HEK293 (cell line): ENCODE data around the gene RARRES2.

Source experiments
- CTCF ChIA-PET: fragments of 350-600 bp; formaldehyde crosslinking; extraction: SDS; loops from one replicate; lab custom pipeline; 2021; ENCODE audit warnings: antibody characterized with exemption; lab: Yijun Ruan, JAX
- POLR2A ChIA-PET: fragments of 300-600 bp; formaldehyde crosslinking; extraction: SDS; loops from one replicate; lab custom pipeline; 2020; ENCODE audit warnings: antibody characterized with exemption, inconsistent platforms; lab: Yijun Ruan, JAX
- H3K27ac ChIP-seq: fragments of 200-500 bp; sonication (Bioruptor generic); 2 replicates; pipeline ENCODE4 v1.5.1; 2014; ENCODE audit warnings: low read depth, low read length, control low read depth, inconsistent platforms; ENCODE audit errors: extremely low read depth
- H3K36me3 ChIP-seq, 2 experiments: fragments of 200-500 bp in 1 of 2; sonication (Bioruptor generic) in 1 of 2; 1 replicate in 1 of 2; 2 replicates in 1 of 2; pipeline ENCODE4 v1.5.1; 2014 to 2017; ENCODE audit warnings: inconsistent platforms in 2 of 2, low read length in 2 of 2; ENCODE audit not compliant: control insufficient read depth in 2 of 2, insufficient read depth in 1 of 2
- H3K4me1 ChIP-seq: fragments of 200-500 bp; sonication (Bioruptor generic); 2 replicates; pipeline ENCODE4 v1.5.1; 2014; ENCODE audit warnings: mild to moderate bottlenecking, low read length, inconsistent platforms; ENCODE audit not compliant: control insufficient read depth, insufficient read depth
- H3K4me3 ChIP-seq: 2 replicates; pipeline ENCODE4 v1.5.1; 2011; ENCODE audit warnings: low read depth, mild to moderate bottlenecking, control low read depth, low read length, moderate library complexity
- H3K9me3 ChIP-seq: fragments of 200-500 bp; sonication (Bioruptor generic); 2 replicates; pipeline ENCODE4 v1.5.1; 2014; ENCODE audit warnings: low read depth, low read length, inconsistent platforms; ENCODE audit not compliant: control insufficient read depth, insufficient read depth
- GLI2 ChIP-seq: fragments of 450-650 bp; formaldehyde crosslinking; IDR thresholded peaks from 2 replicates; pipeline ENCODE4; 2017; ENCODE audit warnings: missing biosample characterization, missing genetic modification characterization, low read depth, borderline replicate concordance
- HOXD13 ChIP-seq: sonication (generic); formaldehyde crosslinking; IDR thresholded peaks from 2 replicates; pipeline ENCODE4 v1.8.0; 2022; ENCODE audit warnings: missing genetic modification reagents, borderline replicate concordance
- KLF16 ChIP-seq: fragments of 450-650 bp; formaldehyde crosslinking; IDR thresholded peaks from 2 replicates; pipeline ENCODE4 v1.5.1; 2017; ENCODE audit warnings: missing biosample characterization, missing genetic modification characterization
- KLF8 ChIP-seq: fragments of 450-650 bp; formaldehyde crosslinking; IDR thresholded peaks from 2 replicates; pipeline ENCODE4 v1.5.1; 2016; ENCODE audit warnings: missing biosample characterization, missing genetic modification characterization
- SP3 ChIP-seq: fragments of 450-650 bp; formaldehyde crosslinking; IDR thresholded peaks from 2 replicates; pipeline ENCODE4 v1.5.1; 2016; ENCODE audit warnings: missing biosample characterization, missing genetic modification characterization
- WT1 ChIP-seq: fragments of 450-650 bp; formaldehyde crosslinking; IDR thresholded peaks from 2 replicates; pipeline ENCODE4 v1.5.1; 2016; ENCODE audit warnings: missing biosample characterization, missing genetic modification characterization
- YY1 ChIP-seq: fragments of 450-650 bp; formaldehyde crosslinking; IDR thresholded peaks from 2 replicates; pipeline ENCODE4 v1.5.1; 2018; ENCODE audit warnings: missing biosample characterization, missing genetic modification characterization
- ZBTB1 ChIP-seq: fragments of 450-650 bp; formaldehyde crosslinking; IDR thresholded peaks from 2 replicates; pipeline ENCODE4 v1.5.1; 2016; ENCODE audit warnings: missing biosample characterization, missing genetic modification characterization
- ZFHX2 ChIP-seq: fragments of 450-650 bp; formaldehyde crosslinking; conservative IDR thresholded peaks from 2 replicates; pipeline ENCODE4 v1.5.1; 2016; ENCODE audit warnings: missing biosample characterization, missing genetic modification characterization
- ZFP69B ChIP-seq: fragments of 450-650 bp; formaldehyde crosslinking; IDR thresholded peaks from 2 replicates; pipeline ENCODE4 v1.5.1; 2016; ENCODE audit warnings: missing biosample characterization, missing genetic modification characterization
- ZNF175 ChIP-seq: fragments of 450-650 bp; formaldehyde crosslinking; IDR thresholded peaks from 2 replicates; pipeline ENCODE4 v1.5.1; 2016; ENCODE audit warnings: missing biosample characterization, missing genetic modification characterization
- ZNF514 ChIP-seq: fragments of 450-650 bp; formaldehyde crosslinking; IDR thresholded peaks from 2 replicates; pipeline ENCODE4 v1.5.1; 2016; ENCODE audit warnings: missing biosample characterization, missing genetic modification characterization
- ZNF768 ChIP-seq: fragments of 450-650 bp; formaldehyde crosslinking; IDR thresholded peaks from 2 replicates; pipeline ENCODE4 v1.5.1; 2018; ENCODE audit warnings: missing biosample characterization, mild to moderate bottlenecking, missing genetic modification characterization
- TF ChIP-seq, protein P1 (sequence below): fragments of 450-650 bp; formaldehyde crosslinking; IDR thresholded peaks from 2 replicates; pipeline ENCODE4 v1.5.1; 2016; ENCODE audit warnings: missing biosample characterization, missing genetic modification characterization, borderline replicate concordance

Gene RARRES2

DNA sequence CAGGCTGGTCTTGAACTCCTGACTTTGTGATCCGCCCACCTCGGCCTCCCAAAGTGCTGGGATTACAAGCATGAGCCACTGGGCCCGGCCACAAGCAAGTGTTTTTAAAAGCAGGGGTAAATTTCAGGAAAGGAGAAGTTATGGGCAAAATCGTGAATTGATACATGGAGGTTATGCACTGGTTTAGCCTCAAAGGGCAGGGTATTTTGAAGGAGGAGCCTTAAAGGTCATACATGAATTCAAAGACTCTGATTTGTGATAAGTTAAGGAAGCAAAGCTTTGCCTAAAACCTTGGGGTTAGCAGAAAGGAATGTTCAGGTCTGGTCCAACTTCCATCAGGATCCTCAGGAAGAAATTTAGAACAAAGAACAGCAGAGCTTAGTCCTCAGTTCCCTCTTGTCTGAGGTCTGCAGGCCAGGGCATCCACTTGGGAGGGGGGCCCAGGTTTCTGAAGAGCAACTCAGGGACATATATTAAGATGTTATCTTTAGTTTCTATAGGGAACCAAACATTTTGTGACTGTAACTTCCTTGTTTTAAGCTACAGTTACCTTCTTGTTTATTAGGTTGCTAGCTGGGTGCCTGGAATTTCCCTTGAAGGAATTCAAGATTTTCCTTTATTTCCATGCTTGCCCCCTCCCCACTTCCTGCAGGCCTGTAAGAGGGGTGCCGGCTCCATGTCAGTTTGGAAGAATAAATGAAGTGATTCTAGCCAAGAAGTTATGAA is 24.4 kb upstream of the RARRES2 start:
- H3K4me1 ChIP-seq, result no peaks in the 10 kb centered on the region
- no peak overlapping the region for H3K27ac ChIP-seq
- peaks cover 0 to 14% of the 10 kb centered on the region in 2 experiments; a peak in 1 of 3 replicates for H3K36me3 ChIP-seq
- ChIA-PET CTCF (interaction anchor here (0.5 to 1.5 kb wide), 3 partner anchors 10 to 43 kb away, joined by 3 to 6 read pairs (median 3); partner anchors contain the start of genes ACTR3C and LRRC61), POLR2A (interaction anchor here (1.9 kb wide), 1 partner anchor 43 kb away, joined by 5 read pairs; the partner anchor contains the start of genes ACTR3C and LRRC61)
- no peaks in the 10 kb centered on the region for H3K9me3 ChIP-seq
- H3K4me3 ChIP-seq, result no peak overlapping the region
- TF ChIP-seq ZNF514 (tag by site-specific recombination) (no peak), KLF8 (no peak), WT1 (tag by site-specific recombination) (no peak), KLF16 (tag by site-specific recombination) (no peak), ZNF768 (no peak), ZBTB1 (no peak), YY1 (tag by site-specific recombination) (no peak), ZFHX2 (no peak), ZFP69B (tag by site-specific recombination) (no peak)
- TF ChIP-seq, all 188 proteins: peak for 0

DNA sequence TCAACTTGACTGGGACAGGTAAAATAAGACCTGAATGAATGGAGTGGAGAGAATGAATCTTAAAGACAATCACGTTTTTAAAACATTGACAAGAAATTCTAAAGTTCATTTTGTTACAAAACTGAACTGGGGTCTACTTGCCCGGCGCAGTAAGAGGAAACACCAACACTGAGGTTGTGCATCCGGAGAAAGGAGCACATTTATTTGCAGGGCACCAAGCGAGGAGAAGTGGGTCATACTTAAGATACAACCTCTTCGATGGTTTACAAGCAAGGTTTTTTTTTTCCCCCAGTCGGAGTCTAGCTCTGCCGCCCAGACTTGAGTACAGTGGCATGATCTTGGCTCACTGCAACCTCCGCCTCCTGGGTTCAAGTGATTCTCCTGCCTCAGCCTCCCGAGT is 23.8 kb upstream of the RARRES2 start:
- CTCF ChIA-PET, result no interaction called here
- peaks cover 0 to 8% of the 10 kb centered on the region in 2 experiments; a peak in 1 of 3 replicates for H3K36me3 ChIP-seq
- no peak overlapping the region for H3K27ac ChIP-seq
- no peak overlapping the region for H3K4me3 ChIP-seq
- no peaks in the 10 kb centered on the region for H3K9me3 ChIP-seq
- no peak for TF ChIP-seq GLI2 (tag by site-specific recombination)
- H3K4me1 ChIP-seq, result no peaks in the 10 kb centered on the region
- POLR2A ChIA-PET, result interaction anchor here (1.9 kb wide), 1 partner anchor 42 kb away, joined by 5 read pairs; the partner anchor contains the start of genes ACTR3C and LRRC61

DNA sequence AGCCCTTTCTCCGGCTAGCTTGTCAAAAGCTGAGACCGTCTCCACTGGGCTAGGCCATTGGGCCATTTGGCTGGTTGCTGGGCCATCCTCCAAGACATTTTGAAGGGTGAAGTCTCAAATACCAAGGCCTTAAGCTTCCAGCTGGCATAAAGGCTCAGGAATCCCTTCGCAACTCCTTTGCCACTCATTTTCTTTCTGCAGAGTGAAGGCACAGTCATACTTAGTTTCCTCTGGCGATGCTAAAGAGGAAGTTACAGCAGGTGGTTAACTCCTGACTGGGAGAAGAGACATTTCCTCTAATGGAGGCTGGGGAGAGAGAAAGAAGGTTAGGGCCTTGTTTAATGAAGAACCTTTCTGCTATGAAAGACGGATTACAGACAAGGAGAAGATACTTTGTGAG is 22.4 kb upstream of the RARRES2 start:
- H3K9me3 ChIP-seq, result no peaks in the 10 kb centered on the region
- no peak overlapping the region for H3K27ac ChIP-seq
- no peak overlapping the region for H3K4me3 ChIP-seq
- ChIA-PET CTCF (no interaction called here), POLR2A (no interaction called here)
- H3K4me1 ChIP-seq, result no peaks in the 10 kb centered on the region
- TF ChIP-seq, protein P1, sequence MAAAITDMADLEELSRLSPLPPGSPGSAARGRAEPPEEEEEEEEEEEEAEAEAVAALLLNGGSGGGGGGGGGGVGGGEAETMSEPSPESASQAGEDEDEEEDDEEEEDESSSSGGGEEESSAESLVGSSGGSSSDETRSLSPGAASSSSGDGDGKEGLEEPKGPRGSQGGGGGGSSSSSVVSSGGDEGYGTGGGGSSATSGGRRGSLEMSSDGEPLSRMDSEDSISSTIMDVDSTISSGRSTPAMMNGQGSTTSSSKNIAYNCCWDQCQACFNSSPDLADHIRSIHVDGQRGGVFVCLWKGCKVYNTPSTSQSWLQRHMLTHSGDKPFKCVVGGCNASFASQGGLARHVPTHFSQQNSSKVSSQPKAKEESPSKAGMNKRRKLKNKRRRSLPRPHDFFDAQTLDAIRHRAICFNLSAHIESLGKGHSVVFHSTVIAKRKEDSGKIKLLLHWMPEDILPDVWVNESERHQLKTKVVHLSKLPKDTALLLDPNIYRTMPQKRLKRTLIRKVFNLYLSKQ (tag by site-specific recombination), result no peak
- no peak for TF ChIP-seq SP3 (tag by site-specific recombination)
- no peak for TF ChIP-seq HOXD13 (CRISPR knock-in tag)
- TF ChIP-seq ZNF768, result no peak
- H3K36me3 ChIP-seq, result no peaks in the 10 kb centered on the region

DNA sequence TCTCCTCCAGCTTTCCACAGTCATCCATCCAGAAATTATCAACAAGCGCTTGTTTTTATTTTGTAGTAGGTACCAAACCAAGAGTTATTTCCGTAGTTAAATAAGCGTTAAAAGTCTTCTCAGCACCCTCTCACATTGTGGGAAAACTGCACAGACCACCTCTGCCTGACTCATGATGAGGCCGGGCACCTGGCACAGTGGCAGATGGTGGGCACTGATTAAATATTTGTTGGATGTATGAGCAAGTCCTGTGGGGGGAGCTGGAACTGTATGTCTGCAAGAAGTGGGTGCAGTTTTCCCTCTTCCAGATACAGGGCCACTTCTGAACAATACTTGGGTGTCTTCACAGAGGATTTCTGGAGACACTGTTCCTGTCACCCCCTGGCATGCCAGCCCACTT is 21.9 kb upstream of the RARRES2 start:
- Histone ChIP-seq H3K27ac (no peak overlapping the region), H3K4me3 (no peak overlapping the region), H3K9me3 (no peaks in the 10 kb centered on the region), H3K4me1 (no peaks in the 10 kb centered on the region), H3K36me3 (no peaks in the 10 kb centered on the region)
- ChIA-PET POLR2A (no interaction called here), CTCF (no interaction called here)
- TF ChIP-seq ZNF175 (tag by site-specific recombination), result no peak
- TF ChIP-seq, all 188 proteins: peak for 0
